Measurements from ENCODE around the gene ETS1.

The ETS1 gene

DNA sequence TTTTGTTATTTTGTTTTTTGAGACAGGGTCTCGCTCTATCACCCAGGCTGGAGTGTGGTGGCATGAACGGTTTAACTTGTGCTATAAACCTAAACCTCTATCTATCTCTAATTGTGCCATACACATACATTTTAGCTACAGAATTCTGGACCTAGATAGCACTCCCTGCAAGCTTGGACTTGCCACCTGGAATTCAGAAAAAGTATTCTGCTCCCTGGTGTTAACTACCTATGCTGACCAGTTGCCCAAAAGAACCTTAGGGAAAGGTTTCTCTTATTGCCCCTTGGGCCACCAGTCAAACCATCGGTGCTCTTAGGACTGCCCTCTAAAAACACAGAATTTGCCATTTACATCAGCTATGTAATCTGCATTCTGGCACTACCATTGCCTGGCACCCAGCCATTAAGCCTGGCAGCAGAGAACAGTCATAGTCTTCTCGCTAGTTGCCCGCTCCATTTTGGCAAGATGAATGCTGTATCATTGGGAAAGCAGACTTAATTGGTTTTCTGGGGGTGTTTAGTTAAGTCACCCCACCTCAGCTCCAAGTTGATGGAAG, 55.3 kb downstream of the ETS1 start:
- H3K4me3 ChIP-seq (ENCODE audit: low read depth, low read length), result no peak overlapping the region
- TF ChIP-seq, protein P1, sequence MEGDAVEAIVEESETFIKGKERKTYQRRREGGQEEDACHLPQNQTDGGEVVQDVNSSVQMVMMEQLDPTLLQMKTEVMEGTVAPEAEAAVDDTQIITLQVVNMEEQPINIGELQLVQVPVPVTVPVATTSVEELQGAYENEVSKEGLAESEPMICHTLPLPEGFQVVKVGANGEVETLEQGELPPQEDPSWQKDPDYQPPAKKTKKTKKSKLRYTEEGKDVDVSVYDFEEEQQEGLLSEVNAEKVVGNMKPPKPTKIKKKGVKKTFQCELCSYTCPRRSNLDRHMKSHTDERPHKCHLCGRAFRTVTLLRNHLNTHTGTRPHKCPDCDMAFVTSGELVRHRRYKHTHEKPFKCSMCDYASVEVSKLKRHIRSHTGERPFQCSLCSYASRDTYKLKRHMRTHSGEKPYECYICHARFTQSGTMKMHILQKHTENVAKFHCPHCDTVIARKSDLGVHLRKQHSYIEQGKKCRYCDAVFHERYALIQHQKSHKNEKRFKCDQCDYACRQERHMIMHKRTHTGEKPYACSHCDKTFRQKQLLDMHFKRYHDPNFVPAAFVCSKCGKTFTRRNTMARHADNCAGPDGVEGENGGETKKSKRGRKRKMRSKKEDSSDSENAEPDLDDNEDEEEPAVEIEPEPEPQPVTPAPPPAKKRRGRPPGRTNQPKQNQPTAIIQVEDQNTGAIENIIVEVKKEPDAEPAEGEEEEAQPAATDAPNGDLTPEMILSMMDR (IDR thresholded peaks at IDR 0.05; ENCODE audit: borderline replicate concordance, insufficient read depth, low read depth, low read length), result no peak

DNA sequence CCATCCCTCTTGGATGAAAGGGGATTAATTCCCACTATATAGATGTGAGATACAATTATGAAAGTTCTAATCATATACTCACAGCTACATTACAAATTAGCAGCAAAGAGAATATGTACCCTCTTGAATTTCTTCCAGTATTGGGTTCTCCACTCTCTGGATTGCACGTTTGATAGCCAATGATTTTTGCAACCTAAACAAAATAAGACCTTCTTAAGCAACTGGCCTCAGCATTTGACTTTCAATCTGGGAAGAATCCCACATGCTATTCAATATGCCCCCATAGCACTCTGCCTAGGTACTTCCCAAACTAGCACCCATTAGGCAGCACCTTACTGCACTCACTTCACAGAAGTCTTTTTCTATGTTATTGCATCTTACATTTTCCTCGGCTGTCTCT, 55.8 kb downstream of the ETS1 start:
- H3K4me3 ChIP-seq (ENCODE audit: low read depth, low read length), result no peak overlapping the region
- TF ChIP-seq, protein P1 (IDR thresholded peaks at IDR 0.05; ENCODE audit: borderline replicate concordance, insufficient read depth, low read depth, low read length), result no peak

DNA sequence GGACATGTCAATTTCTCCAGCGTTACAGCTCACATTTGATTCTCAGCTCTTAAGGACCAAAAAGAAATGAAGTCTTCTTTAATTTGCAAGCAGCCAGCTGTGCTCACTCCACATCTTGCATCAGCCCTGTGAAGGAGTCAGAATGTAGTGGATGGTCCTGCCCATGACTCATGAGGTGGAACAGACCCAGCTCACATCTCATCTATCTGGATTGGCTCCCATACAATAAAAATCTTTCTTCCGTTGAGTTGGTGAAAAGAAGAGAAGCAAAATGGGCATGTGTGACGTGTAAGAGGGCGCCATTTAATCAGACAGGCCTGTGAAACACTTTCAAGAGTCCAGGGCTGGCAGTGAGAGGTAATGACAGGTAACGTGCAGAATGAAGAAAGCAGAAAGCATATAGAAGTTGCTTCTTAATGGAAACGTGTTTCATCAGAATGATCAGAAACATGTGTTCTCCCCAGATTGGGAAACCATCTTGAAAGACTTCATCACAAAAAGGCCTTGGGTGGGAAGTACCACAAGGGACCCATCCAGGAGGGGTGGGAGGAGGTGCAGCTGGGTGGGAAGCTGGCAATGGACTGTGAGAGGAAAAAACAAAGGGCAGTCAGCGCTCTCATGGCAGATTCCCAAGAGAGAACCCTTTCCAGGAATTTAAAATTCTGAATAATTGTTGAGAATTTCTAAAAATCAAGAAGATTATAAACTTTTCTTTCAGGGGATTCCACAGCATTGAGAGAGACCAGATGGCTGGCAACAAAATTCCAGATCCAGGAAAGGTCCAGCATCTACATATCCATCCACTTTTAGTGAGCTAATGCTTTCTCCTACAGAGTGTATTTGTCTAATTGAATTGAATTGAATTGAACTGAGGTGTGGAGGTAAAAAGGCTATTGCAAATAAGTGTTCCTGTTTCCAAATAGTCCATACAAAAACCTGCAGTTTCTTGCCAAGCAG, 57.0 kb downstream of the ETS1 start:
- H3K4me3 ChIP-seq (ENCODE audit: low read depth, low read length), result no peak overlapping the region
- TF ChIP-seq, protein P1 (IDR thresholded peaks at IDR 0.05; ENCODE audit: borderline replicate concordance, insufficient read depth, low read depth, low read length), result no peak

DNA sequence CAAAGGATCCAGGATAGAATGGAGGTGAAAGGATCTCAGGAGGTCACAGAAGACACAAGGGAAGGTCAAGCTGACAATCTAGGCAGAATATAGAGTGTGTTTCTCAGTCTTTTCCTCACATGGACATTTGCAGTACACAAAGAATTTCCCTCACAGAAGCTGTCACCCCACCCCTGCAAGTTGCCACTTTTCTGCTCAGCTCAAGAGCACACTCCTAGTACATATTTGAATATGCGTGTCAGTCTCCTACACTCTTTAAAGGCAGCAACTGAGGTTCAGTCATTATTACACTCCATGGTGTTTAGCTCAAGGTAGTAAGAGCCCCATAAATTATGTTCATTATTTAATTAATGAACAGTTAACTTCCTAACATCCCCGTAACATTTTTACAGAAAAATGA, 59.1 kb downstream of the ETS1 start:
- TF ChIP-seq, protein P1 (IDR thresholded peaks at IDR 0.05; ENCODE audit: borderline replicate concordance, insufficient read depth, low read depth, low read length), result no peak

DNA sequence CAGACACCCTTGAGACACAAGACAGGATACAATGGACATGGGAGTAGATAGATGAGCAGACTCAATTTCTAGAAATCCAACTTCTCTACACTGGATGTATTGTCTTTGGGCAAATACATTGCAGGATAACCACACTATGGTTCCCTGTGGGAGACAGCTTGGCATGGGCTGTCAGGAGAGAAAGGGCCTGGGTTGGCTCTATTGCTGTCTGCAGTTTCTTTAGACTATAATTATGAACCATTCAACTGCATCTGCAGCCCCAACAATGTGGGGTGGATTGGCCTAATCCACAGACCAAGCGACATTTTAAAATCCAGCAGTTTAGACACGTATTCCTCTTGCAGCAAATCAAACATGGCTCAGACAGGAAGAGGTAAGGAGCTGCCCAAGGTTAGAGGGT, 60.3 kb downstream of the ETS1 start:
- H3K4me3 ChIP-seq (ENCODE audit: low read depth, low read length), result no peak overlapping the region
- TF ChIP-seq, protein P1 (IDR thresholded peaks at IDR 0.05; ENCODE audit: borderline replicate concordance, insufficient read depth, low read depth, low read length), result no peak

More for the DNA sequence above, 59.1 kb downstream of the ETS1 start:
- H3K4me3 ChIP-seq (ENCODE audit: low read depth, low read length), result no peak overlapping the region

DNA sequence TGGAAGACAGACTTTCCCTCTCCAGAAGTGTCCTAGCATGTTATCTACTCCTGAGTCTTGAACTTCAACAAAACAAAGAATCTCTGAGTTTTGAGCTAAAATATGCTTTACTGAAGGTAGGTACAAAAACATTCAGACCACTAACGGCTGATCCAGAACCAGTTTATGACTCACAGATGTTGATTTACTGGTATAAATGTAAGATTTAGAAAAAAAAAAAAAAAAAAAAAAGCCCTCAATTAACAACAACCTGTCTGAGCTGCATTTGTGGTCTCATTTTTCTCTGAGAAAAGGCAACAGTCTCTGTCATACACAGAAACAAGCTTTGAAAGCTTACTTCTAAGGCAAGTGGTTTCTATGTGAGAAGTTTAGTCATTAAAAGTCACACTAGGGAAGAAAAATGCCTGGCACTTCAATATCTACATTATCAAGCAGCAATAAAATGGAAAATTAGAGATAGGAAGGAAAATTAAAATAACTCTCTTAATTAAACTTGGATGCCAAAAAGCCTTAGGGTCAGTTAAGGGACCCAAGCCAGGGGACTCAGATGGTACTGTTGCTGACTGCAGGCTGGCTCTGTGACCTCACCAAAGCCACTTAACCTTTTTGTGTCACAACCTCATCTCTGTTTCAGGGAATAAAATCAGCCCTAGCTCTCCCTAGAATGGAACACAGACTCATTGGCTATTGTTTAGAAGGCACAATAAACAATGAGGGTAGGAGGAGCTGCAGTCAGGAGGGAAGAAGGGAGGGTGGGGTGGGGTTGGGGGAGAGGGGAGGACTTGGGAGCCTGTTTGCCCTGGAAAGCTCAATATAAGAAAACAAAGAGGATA, 61.7 kb downstream of the ETS1 start:
- TF ChIP-seq, protein P1 (IDR thresholded peaks at IDR 0.05; ENCODE audit: borderline replicate concordance, insufficient read depth, low read depth, low read length), result no peak
- no peak overlapping the region for H3K4me3 ChIP-seq (ENCODE audit: low read depth, low read length)

All from GM12875 (cell line).